ENCODE results near the gene UBA52. TPM values are rescaled to one million over a fixed set of nuclear protein-coding genes. Genes with fewer than 3 reads are reported as not detected.
"Not testable (repeated sequence)": the region's sequence is repeated elsewhere in the genome, so short reads cannot be mapped to it uniquely, and the experiment has no call there.

Gene UBA52
- 1,453 and 1,494 TPM in 2 replicates for total RNA-seq

- intact Hi-C loops (cut with micrococcal nuclease), result loop anchor here (1.0 to 5.0 kb wide), 10 partner anchors 14 to 621 kb away; partner anchors contain the start of genes BORCS8, COPE, CRTC1 and DDX49
Observed at GRCh38 chr19:18571564-18572344, at the start of gene UBA52. Gene UBA52, plus strand, starts transcription at chr19:18571857. Its CDS starts 1,444 bp downstream, at chr19:18573301.

DNA sequence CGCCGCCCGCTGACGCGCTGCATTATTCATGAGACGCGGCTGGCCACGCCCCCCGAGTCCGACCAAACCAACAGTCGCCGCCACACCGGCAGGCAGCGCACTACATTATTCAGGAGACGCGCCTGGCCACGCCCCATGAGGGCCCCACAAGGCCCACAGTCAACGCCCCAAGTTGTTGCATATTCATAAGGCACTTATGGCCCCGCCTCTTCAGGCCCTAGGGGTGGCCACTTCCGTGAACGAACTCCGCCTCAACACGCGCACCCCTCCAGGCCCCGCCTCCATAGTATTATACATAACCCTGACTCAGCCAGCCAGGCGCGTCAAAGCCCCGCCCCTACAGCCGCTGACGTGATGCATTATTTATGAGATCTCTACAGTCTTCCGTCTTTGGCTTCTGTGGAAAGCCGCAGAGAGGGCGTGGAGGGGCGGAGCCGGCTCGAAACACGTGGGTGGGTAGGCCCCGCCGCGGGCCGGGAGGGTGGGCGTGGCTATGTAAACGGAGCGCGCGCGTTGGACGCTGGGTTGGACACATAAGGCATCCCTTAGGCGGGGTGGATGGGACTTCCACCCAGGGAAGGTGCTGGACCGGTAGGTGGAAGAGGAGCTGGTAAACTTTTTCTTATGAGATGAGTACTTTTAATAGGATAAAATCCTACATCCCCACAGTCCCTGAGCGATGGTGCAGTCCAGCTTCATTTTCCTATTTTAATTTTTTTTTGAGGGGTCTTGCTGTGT is 49.4 kb upstream of the UBA52 start:
- intact Hi-C loops (cut with micrococcal nuclease), result loop anchor here (1.0 to 5.0 kb wide), 19 partner anchors 22 to 1215 kb away; partner anchors contain the start of genes ARMC6, BORCS8, COPE and CRTC1

DNA sequence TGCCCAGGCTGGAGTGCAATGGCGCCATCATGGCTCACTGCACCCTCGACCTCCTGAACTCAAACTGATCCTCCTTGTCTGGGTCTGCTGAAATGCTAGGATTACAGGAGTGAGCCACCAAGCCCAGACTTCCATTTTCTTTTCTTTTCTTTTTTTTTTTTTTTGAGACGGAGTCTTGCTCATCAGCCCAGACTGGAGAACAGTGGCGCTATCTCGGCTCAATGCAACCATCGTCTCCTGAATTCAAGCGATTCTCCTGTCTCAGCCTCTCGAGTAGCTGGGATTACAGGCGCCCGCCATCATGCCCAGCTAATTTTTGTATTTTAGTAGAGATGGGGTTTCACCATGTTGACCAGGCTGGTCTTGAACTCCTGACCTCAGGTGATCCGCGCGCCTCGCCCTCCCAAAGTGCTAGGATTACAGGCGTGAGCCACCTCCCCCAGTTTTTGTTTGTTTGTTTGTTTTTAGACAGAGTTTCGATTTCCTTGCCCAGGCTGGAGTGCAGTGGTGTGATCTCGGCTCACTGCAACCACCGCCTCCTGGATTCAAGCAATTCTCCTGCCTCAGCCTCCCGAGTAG is 48.7 kb upstream of the UBA52 start:
- intact Hi-C loops (cut with micrococcal nuclease), result loop anchor here (1.0 to 5.0 kb wide), 19 partner anchors 21 to 1216 kb away; partner anchors contain the start of genes ARMC6, BORCS8, COPE and CRTC1

- intact Hi-C loops (cut with micrococcal nuclease), result loop anchor here (2.0 to 5.0 kb wide), 3 partner anchors 45 to 1217 kb away; partner anchors contain the start of genes CRTC1, DDA1 and MRPL34
Observed at GRCh38 chr19:18523841-18524240, 47.8 kb upstream of the UBA52 start.

- intact Hi-C loops (cut with micrococcal nuclease), result no loop called here
Observed at GRCh38 chr19:18526316-18526715, 45.3 kb upstream of the UBA52 start.

- intact Hi-C loops (cut with micrococcal nuclease), result no loop called here
Observed at GRCh38 chr19:18529782-18530181, 41.9 kb upstream of the UBA52 start.

GRCh38 chr19:18531485-18531884 is 40.2 kb upstream of the UBA52 start:
- intact Hi-C loops (cut with micrococcal nuclease), result no loop called here

DNA sequence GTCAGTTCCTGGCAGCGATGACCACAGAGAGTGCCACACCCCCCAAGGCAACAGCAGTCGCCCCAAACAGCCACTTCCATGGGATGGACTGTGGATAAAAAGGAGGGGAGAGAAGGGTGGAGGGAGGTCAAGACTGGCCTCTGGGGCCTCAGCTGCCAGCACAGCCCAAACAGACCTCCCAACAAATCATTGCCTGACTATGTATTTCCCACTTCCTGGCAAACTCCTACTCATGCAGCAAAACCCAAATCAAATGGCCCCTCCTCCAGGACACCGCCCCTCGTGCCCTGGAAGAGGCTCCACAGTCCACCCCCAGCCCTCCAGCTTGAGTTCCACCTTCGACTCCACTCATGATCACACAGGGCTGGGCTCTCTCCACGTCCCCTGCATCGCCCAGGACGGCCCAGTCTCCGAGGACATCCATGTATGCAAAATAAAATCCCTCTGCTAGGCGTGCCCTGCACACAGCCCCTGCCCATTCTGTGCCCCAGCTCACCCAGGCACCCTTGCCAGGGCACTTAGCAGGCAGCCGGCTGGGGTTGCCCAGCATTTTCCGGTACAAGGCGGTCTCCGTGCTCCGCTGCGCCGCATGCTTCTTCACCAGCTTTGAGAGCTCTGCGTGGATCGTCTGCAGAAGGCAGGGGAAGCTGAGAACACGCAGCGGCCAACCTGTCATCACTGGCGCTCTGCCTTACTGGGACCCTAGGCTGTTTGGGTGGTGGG is 39.3 kb upstream of the UBA52 start:
- intact Hi-C loops (cut with micrococcal nuclease), result no loop called here

DNA sequence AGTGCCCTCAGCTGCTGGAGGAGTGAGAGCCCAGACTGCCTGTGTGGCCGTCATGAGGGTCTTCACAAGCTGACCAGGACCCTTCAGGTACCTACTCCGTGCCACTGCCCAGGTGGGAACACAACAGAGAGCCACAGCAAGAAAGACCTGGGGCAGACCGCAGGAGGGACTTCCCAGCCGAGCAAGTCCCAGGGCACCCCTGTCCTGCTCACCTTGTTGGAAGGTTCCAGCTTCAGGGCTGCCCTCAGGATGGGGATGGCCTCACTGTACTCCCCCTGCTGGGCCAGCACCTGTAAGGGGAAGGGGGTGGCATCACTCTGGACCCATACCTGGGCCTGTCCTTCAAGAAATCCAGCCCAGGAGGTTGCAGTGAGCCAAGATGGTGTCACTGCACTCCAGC is 38.6 kb upstream of the UBA52 start:
- intact Hi-C loops (cut with micrococcal nuclease), result no loop called here

- intact Hi-C loops (cut with micrococcal nuclease), result no loop called here
Observed at GRCh38 chr19:18536475-18536874, 35.2 kb upstream of the UBA52 start.

GRCh38 chr19:18537431-18537830 is 34.2 kb upstream of the UBA52 start:
- intact Hi-C loops (cut with micrococcal nuclease), result no loop called here

- intact Hi-C loops (cut with micrococcal nuclease), result no loop called here
Observed at GRCh38 chr19:18538115-18538514, 33.5 kb upstream of the UBA52 start.

DNA sequence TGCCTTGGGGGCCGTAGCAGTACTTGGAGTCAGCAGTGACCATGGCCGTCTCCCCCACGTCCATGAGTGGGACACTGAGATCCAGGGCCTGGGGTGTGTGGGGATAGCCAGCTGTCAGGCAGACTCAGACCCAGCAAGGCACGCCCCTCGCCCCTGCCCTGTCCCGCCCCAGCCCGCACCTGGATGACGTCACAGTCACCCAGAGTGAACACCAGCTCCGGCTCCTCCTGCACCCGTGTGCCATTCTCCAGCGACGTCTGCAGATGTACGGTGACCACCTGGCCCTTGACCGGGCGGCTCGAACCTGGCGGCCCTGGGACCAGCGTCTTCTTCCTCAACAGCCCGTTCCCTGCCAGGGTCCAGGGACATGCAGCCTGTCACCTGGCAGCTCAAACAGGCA is 32.3 kb upstream of the UBA52 start:
- intact Hi-C loops (cut with micrococcal nuclease), result no loop called here

DNA sequence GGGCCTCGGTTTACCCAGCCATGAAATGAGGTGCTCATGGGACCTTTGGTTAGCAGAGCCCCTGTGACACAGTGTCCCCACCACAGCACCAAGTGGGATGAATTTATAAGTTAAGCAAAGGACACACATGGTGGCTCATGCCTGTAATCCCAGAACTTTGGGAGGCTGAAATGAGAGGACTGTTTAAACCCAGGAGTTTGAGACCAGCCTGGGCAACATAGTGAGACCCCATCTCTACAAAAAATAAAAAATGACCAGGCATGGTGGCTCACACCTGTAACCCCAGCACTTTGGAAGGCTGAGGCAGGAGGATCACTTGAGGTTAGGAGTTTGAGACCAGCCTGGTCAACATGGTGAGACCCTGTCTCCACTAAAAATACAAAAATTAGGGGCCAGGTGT is 31.5 kb upstream of the UBA52 start:
- intact Hi-C loops (cut with micrococcal nuclease), result not testable (repeated sequence)

GRCh38 chr19:18541258-18541991 is 30.2 kb upstream of the UBA52 start:
- intact Hi-C loops (cut with micrococcal nuclease), result no loop called here

GRCh38 chr19:18541992-18542940 is 29.4 kb upstream of the UBA52 start:
- intact Hi-C loops (cut with micrococcal nuclease), result no loop called here

- intact Hi-C loops (cut with micrococcal nuclease), result no loop called here
Observed at GRCh38 chr19:18542941-18543813, 28.5 kb upstream of the UBA52 start, which contains the start of gene FKBP8. Gene FKBP8, minus strand, starts transcription at chr19:18543573. Its CDS starts 1,603 bp downstream, at chr19:18541970.

Measured in T-helper 1 cell treated with Interleukin-12 subunit alpha and Interleukin-12 subunit beta and Interleukin-4 antibody, amounts not matched to agents 30 ng/mL and 1 ng/mL, for 36 hours (primary cell).